Liver (tissue), 9 donors: ENCODE data around the gene IFNA13. TPM values are rescaled to one million over a fixed set of nuclear protein-coding genes. Genes with fewer than 3 reads are reported as not detected.

Source experiments
- DNase-seq: peaks from one replicate; pipeline ENCODE4 v3.0.0-alpha.2; 2017; ENCODE audit warnings: low spot score
- H3K27ac ChIP-seq, 2 donors: one replicate each; pipeline ENCODE4 v1.7.0; 2013; ENCODE audit warnings: inconsistent platforms in 2 of 2, low read length in 2 of 2, control low read depth in 1 of 2, low read depth in 1 of 2, mild to moderate bottlenecking in 1 of 2
- H3K27me3 ChIP-seq, 4 donors: one replicate each; pipeline versions ENCODE4 v1.6.1 to v1.7.0; 2013; ENCODE audit warnings: low read length in 3 of 4, inconsistent platforms in 1 of 4, mild to moderate bottlenecking in 1 of 4, moderate library complexity in 1 of 4; ENCODE audit not compliant: control insufficient read depth in 4 of 4, insufficient read depth in 4 of 4
- H3K36me3 ChIP-seq, 4 donors: one replicate each; pipeline versions ENCODE4 v1.6.1 to v1.7.0; 2013; ENCODE audit warnings: low read length in 3 of 4, mild to moderate bottlenecking in 3 of 4, low read depth in 1 of 4, moderate library complexity in 1 of 4; ENCODE audit not compliant: control insufficient read depth in 4 of 4, insufficient read depth in 3 of 4
- H3K4me1 ChIP-seq, 4 donors: one replicate each; pipeline versions ENCODE4 v1.6.1 to v1.7.0; 2013; ENCODE audit warnings: low read length in 3 of 4, mild to moderate bottlenecking in 3 of 4, moderate library complexity in 1 of 4; ENCODE audit not compliant: control insufficient read depth in 4 of 4, insufficient read depth in 4 of 4
- H3K4me3 ChIP-seq, 3 donors: one replicate each; pipeline versions ENCODE4 v1.6.1 to v1.7.0; 2013; ENCODE audit warnings: low read length in 3 of 3, control low read depth in 1 of 3, low read depth in 1 of 3, mild to moderate bottlenecking in 1 of 3
- H3K9ac ChIP-seq, 2 donors: one replicate each; pipeline ENCODE4 v1.7.0; 2013; ENCODE audit warnings: low read length in 2 of 2, mild to moderate bottlenecking in 2 of 2, moderate library complexity in 2 of 2, control low read depth in 1 of 2, low read depth in 1 of 2
- H3K9me3 ChIP-seq, 4 donors: one replicate each; pipeline versions ENCODE4 v1.6.1 to v1.7.0; 2013; ENCODE audit warnings: low read length in 3 of 4; ENCODE audit not compliant: control insufficient read depth in 4 of 4
- EGR1 ChIP-seq, 2 donors: IDR thresholded peaks; 2 replicates each; pipeline ENCODE4 v1.6.1; 2016 to 2018; ENCODE audit warnings: antibody characterized with exemption in 2 of 2, low read depth in 2 of 2
- FOXA2 ChIP-seq: IDR thresholded peaks from 2 replicates; pipeline ENCODE4 v1.6.1; 2016; ENCODE audit warnings: antibody characterized with exemption
- GABPA ChIP-seq, 2 donors: IDR thresholded peaks in 1 of 2; conservative IDR thresholded peaks in 1 of 2; 2 replicates each; pipeline ENCODE4 v1.6.1; 2016; ENCODE audit warnings: antibody characterized with exemption in 2 of 2, mild to moderate bottlenecking in 1 of 2, moderate library complexity in 1 of 2
- HNF4A ChIP-seq, 2 donors: conservative IDR thresholded peaks; 2 replicates each; pipeline ENCODE4 v1.6.1; 2016; ENCODE audit warnings: antibody characterized with exemption in 2 of 2, mild to moderate bottlenecking in 2 of 2
- HNF4G ChIP-seq: IDR thresholded peaks from 2 replicates; pipeline ENCODE4 v1.6.1; 2016; ENCODE audit warnings: antibody characterized with exemption
- NR2F2 ChIP-seq: IDR thresholded peaks from 2 replicates; pipeline ENCODE4 v1.6.1; 2016; ENCODE audit warnings: antibody characterized with exemption
- RAD21 ChIP-seq, 2 donors: IDR thresholded peaks; 2 replicates each; pipeline ENCODE4 v1.6.1; 2016; ENCODE audit warnings: antibody characterized with exemption in 2 of 2, mild to moderate bottlenecking in 2 of 2
- RXRA ChIP-seq, 2 donors: IDR thresholded peaks; 2 replicates each; pipeline ENCODE4 v1.6.1; 2017 to 2018; ENCODE audit warnings: antibody characterized with exemption in 2 of 2, mild to moderate bottlenecking in 1 of 2
- TAF1 ChIP-seq: conservative IDR thresholded peaks from 2 replicates; pipeline ENCODE4 v1.6.1; 2016; ENCODE audit warnings: antibody characterized with exemption, mild to moderate bottlenecking
- YY1 ChIP-seq: IDR thresholded peaks from 2 replicates; pipeline ENCODE4 v1.6.1; 2016; ENCODE audit warnings: antibody characterized with exemption, mild to moderate bottlenecking
- WGBS: extraction: QIAGEN DNeasy Blood & Tissue Kit; methylation state at CpG from one replicate; pipeline ENCODE4 v1.1.7; 2013; 5-methylcytosine and 5-hydroxymethylcytosine counted together
- polyA plus RNA-seq, 2 donors: library from polyadenylated mRNA; stranded (reverse) in 1 of 2; unstranded in 1 of 2; fragments of 200-250 nt in 1 of 2; fragments of >200 nt in 1 of 2; fragmentation: Nextera tagmentation in 1 of 2; extraction: Ambion mirVana in 1 of 2; gene quantifications; one replicate each; pipeline versions ENCODE4 v1.2.1 to v1.2.3, GENCODE V29; 2013 to 2015
- total RNA-seq, 2 donors: library from RNA; depleted of rRNA; stranded (reverse); fragments of >200 nt; gene quantifications; one replicate each; pipeline ENCODE4 v1.2.3, GENCODE V29; 2014
- TF ChIP-seq, protein P1 (sequence below): IDR thresholded peaks from 2 replicates; pipeline ENCODE4 v1.6.1; 2016; ENCODE audit warnings: antibody characterized with exemption
- TF ChIP-seq, protein P2 (sequence below): IDR thresholded peaks from 2 replicates; pipeline ENCODE4 v1.6.1; 2016; ENCODE audit warnings: antibody characterized with exemption
- TF ChIP-seq, protein P3 (sequence below): fragments of 150-350 bp; IDR thresholded peaks from 2 replicates; pipeline ENCODE4 v1.5.1; 2017; ENCODE audit warnings: improper control_type of control experiment, low read depth, low read length; ENCODE audit not compliant: missing input control
- TF ChIP-seq, protein P4 (sequence below): IDR thresholded peaks from 2 replicates; pipeline ENCODE4 v1.6.1; 2016; ENCODE audit warnings: antibody characterized with exemption
- TF ChIP-seq, protein P5 (sequence below): IDR thresholded peaks from 2 replicates; pipeline ENCODE4 v1.6.1; 2016; ENCODE audit warnings: antibody characterized with exemption, mild to moderate bottlenecking
- donor health status: healthy.
- donor health status: healthy.
- donor health status: healthy.
- donor health status: healthy.
- donor health status: healthy.

The IFNA13 gene
- total RNA-seq (not detected), polyA plus RNA-seq (not detected)

- DNase-seq = no peak
- no peaks in the 10 kb centered on the region for H3K9me3 ChIP-seq
- TF ChIP-seq TAF1 = no peak
- no peak for TF ChIP-seq HNF4A (conservative IDR thresholded peaks at IDR 0.05)
- TF ChIP-seq, protein P1, sequence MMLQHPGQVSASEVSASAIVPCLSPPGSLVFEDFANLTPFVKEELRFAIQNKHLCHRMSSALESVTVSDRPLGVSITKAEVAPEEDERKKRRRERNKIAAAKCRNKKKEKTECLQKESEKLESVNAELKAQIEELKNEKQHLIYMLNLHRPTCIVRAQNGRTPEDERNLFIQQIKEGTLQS = no peak
- no peak for TF ChIP-seq GABPA (IDR thresholded peaks at IDR 0.05 in 1 of 2, conservative IDR thresholded peaks at IDR 0.05 in 1 of 2)
- no peaks in the 10 kb centered on the region for H3K36me3 ChIP-seq
- H3K27me3 ChIP-seq = peaks cover 0 to 3% (median 0%) of the 10 kb centered on the region in 4 donors
- WGBS = 88% methylated on average over 3 of the region's 3 CpGs
- H3K4me3 ChIP-seq = no peak within 1 kb of the TSS
- no peak within 1 kb of the TSS for H3K27ac ChIP-seq
- no peak within 1 kb of the TSS for H3K9ac ChIP-seq
- H3K4me1 ChIP-seq = no peaks in the 10 kb centered on the region
Observed at GRCh38 chr9:21367957-21368356, at the start of gene IFNA13. Gene IFNA13 (minus strand): TSS chr9:21368057. CDS start chr9:21368010, 47 bp downstream.

GRCh38 chr9:21415493-21416267 lies 47.8 kb upstream of the IFNA13 start:
- H3K36me3 ChIP-seq = no peaks in the 10 kb centered on the region
- no peak overlapping the region for H3K4me3 ChIP-seq
- no peak overlapping the region for H3K27ac ChIP-seq
- H3K4me1 ChIP-seq = no peaks in the 10 kb centered on the region
- no peak for DNase-seq
- no peak overlapping the region for H3K9ac ChIP-seq
- H3K27me3 ChIP-seq = peaks cover 0 to 7% (median 0%) of the 10 kb centered on the region in 4 donors
- TF ChIP-seq GABPA (IDR thresholded peaks at IDR 0.05 in 1 of 2, conservative IDR thresholded peaks at IDR 0.05 in 1 of 2) = no peak
- TF ChIP-seq NR2F2 = no peak
- TF ChIP-seq, protein P2, sequence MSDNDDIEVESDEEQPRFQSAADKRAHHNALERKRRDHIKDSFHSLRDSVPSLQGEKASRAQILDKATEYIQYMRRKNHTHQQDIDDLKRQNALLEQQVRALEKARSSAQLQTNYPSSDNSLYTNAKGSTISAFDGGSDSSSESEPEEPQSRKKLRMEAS = no peak
- TF ChIP-seq FOXA2 = no peak
- no peak for TF ChIP-seq EGR1 (IDR thresholded peaks at IDR 0.05; ENCODE audit: low read depth in 2 of 2)
- TF ChIP-seq HNF4G = no peak
- no peak for TF ChIP-seq YY1
- TF ChIP-seq, protein P3, sequence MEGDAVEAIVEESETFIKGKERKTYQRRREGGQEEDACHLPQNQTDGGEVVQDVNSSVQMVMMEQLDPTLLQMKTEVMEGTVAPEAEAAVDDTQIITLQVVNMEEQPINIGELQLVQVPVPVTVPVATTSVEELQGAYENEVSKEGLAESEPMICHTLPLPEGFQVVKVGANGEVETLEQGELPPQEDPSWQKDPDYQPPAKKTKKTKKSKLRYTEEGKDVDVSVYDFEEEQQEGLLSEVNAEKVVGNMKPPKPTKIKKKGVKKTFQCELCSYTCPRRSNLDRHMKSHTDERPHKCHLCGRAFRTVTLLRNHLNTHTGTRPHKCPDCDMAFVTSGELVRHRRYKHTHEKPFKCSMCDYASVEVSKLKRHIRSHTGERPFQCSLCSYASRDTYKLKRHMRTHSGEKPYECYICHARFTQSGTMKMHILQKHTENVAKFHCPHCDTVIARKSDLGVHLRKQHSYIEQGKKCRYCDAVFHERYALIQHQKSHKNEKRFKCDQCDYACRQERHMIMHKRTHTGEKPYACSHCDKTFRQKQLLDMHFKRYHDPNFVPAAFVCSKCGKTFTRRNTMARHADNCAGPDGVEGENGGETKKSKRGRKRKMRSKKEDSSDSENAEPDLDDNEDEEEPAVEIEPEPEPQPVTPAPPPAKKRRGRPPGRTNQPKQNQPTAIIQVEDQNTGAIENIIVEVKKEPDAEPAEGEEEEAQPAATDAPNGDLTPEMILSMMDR = no peak
- TF ChIP-seq, protein P4, sequence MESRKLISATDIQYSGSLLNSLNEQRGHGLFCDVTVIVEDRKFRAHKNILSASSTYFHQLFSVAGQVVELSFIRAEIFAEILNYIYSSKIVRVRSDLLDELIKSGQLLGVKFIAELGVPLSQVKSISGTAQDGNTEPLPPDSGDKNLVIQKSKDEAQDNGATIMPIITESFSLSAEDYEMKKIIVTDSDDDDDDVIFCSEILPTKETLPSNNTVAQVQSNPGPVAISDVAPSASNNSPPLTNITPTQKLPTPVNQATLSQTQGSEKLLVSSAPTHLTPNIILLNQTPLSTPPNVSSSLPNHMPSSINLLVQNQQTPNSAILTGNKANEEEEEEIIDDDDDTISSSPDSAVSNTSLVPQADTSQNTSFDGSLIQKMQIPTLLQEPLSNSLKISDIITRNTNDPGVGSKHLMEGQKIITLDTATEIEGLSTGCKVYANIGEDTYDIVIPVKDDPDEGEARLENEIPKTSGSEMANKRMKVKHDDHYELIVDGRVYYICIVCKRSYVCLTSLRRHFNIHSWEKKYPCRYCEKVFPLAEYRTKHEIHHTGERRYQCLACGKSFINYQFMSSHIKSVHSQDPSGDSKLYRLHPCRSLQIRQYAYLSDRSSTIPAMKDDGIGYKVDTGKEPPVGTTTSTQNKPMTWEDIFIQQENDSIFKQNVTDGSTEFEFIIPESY = no peak
- TF ChIP-seq RXRA (IDR thresholded peaks at IDR 0.05) = no peak
- TF ChIP-seq, protein P1 = no peak
- TF ChIP-seq, protein P5, sequence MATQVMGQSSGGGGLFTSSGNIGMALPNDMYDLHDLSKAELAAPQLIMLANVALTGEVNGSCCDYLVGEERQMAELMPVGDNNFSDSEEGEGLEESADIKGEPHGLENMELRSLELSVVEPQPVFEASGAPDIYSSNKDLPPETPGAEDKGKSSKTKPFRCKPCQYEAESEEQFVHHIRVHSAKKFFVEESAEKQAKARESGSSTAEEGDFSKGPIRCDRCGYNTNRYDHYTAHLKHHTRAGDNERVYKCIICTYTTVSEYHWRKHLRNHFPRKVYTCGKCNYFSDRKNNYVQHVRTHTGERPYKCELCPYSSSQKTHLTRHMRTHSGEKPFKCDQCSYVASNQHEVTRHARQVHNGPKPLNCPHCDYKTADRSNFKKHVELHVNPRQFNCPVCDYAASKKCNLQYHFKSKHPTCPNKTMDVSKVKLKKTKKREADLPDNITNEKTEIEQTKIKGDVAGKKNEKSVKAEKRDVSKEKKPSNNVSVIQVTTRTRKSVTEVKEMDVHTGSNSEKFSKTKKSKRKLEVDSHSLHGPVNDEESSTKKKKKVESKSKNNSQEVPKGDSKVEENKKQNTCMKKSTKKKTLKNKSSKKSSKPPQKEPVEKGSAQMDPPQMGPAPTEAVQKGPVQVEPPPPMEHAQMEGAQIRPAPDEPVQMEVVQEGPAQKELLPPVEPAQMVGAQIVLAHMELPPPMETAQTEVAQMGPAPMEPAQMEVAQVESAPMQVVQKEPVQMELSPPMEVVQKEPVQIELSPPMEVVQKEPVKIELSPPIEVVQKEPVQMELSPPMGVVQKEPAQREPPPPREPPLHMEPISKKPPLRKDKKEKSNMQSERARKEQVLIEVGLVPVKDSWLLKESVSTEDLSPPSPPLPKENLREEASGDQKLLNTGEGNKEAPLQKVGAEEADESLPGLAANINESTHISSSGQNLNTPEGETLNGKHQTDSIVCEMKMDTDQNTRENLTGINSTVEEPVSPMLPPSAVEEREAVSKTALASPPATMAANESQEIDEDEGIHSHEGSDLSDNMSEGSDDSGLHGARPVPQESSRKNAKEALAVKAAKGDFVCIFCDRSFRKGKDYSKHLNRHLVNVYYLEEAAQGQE = no peak
- no peak for TF ChIP-seq TAF1
- TF ChIP-seq RAD21 (IDR thresholded peaks at IDR 0.05) = no peak
- 76% methylated on average over 5 of the region's 5 CpGs for WGBS
- H3K9me3 ChIP-seq = no peaks in the 10 kb centered on the region
